Measurements from ENCODE around the gene PLCG1.
"Not testable (repeated sequence)": the region's sequence is repeated elsewhere in the genome, so short reads cannot be mapped to it uniquely, and the experiment has no call there.

Gene PLCG1

DNA sequence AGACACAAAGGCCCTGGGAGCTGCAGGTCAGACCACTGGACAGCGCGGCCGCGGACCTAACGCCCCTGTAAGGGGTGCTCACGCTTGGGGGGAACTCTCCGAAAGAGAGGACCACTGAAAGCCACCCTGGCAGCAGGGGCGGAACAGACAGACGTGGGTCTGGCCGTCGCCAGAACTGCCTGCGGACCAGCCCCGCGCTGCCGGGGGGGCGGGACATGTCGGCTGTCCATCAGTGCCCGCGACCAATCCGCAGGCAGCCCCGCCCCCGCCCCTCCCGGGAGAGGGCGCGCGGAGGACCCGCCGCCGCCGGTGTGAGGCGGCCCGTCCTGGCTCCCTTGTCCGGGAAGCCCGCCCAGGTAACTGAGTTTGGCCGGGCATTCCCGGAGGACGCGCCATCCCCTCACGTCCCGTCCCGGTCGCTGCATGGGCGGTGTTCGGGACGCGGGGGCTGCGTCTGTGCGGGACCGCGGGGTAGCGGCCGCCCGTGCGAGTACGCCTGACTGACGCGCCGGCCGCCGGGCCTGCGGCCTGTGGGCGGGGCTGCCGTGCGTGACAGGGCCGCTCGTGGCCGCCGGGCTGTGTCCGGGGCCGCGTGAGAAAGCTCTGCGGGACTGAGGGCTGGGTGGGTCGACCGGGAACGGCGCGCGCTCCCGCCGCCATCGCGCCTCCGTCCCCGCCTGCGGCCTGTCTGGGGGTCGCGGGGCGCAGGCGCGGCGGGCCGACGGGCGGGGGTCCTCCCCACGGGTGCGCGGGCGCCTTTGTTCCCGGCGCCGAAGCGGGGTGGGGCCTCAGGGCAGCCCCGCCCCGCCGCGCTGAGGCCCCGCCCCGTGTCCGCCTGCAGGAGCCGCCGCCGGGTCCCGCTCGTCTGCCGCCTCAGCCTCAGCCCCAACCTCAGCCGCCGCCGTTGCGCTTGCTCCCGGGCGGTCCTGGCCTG is at the start of gene PLCG1:
Gene PLCG1 (plus strand): TSS at position 864 of the 934 bp plus-strand sequence. CDS start 99 bp downstream, outside the sequence.
- peak; percentile 90 to 93 for DNase-seq

DNA sequence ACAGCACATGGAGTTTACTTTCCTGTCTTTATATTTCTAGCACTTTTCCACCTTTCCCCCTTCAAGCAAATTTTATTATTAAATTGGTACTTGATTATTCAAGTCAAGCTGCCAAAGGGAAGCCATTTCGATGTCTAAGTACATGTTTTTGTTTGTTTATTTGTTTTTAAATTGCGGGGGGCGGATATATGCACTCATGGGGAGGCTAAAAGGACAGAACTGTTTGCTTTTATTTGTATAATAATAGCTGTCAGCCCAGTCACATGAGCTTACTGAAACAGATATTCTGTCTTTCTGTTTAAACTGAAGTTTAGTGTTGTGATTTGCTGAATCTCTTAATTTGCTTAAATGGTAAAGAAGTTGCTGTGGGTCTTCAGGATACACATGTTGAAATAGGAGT is 49.6 kb upstream of the PLCG1 start:
- DNase-seq: no peak

DNA sequence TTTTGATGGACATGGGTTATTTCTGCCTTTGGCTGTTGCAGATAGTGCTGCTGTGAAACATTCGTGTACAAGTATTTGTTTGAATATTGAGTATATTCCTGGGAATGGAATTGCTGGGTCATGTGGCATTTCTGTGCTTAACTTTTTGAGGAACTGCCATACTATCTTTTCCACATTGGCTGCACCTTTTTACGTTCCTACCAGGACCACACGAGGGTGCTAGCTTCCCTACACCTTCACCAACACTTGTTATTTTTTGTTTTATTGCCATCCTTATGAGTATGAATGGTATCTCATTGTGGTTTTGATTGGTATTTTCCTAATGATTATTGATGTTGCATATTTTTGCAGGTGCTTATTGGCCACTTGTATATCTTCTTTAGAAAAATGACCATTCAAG is 47.8 kb upstream of the PLCG1 start:
- DNase-seq: no peak

DNA sequence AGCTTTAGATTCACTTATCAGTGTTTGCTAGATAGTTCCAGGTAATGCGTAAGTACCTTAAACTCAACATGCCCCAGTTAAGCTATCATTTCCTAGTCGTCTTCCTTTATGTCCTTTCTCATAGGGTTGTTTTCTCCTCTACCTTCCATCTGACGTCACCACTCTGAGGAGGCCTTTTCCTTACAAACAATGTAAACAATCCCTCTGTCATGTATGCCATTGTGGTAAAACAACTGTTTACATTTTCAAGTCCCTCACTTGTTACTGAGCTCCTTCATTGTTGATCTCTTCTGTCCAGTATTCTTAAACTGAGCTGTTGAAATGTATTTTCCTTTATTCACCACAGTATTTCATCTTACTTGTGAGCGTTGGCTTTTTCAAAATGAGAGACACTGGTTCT is 45.4 kb upstream of the PLCG1 start:
- no peak for DNase-seq

GRCh38 chr20:41094353-41095055 is 42.8 kb upstream of the PLCG1 start:
- DNase-seq: peak in 1 of 2 experiments; percentile 35

GRCh38 chr20:41095110-41095969 is 42.0 kb upstream of the PLCG1 start:
- peak; percentile 61 to 64 for DNase-seq

GRCh38 chr20:41098703-41099250 is 38.6 kb upstream of the PLCG1 start:
- DNase-seq: no peak

GRCh38 chr20:41100001-41100480 is 37.3 kb upstream of the PLCG1 start:
- DNase-seq: no peak

- DNase-seq: no peak
Measured at GRCh38 chr20:41101660-41102059, 35.7 kb upstream of the PLCG1 start.

DNA sequence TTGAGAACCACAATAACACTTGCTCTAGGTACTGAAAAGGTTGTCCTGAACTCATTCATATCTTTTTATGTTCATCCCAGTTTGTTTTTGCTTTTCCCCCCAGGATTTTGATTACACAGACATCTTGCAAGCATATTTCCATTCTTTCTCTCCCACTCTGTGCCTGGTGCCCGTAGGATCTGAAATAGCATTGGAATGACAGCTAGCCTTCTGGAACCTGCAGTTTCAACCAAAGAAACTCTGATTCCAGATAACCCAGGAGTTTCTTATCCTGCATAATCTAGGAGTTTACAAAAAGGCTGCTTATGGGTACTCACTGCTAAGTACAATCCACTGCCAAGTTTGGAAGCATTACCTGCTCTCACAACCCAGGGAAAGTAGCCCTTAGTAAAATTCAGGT is 28.8 kb upstream of the PLCG1 start:
- DNase-seq: no peak

- DNase-seq: no peak
Measured at GRCh38 chr20:41110012-41110411, 27.3 kb upstream of the PLCG1 start.

DNA sequence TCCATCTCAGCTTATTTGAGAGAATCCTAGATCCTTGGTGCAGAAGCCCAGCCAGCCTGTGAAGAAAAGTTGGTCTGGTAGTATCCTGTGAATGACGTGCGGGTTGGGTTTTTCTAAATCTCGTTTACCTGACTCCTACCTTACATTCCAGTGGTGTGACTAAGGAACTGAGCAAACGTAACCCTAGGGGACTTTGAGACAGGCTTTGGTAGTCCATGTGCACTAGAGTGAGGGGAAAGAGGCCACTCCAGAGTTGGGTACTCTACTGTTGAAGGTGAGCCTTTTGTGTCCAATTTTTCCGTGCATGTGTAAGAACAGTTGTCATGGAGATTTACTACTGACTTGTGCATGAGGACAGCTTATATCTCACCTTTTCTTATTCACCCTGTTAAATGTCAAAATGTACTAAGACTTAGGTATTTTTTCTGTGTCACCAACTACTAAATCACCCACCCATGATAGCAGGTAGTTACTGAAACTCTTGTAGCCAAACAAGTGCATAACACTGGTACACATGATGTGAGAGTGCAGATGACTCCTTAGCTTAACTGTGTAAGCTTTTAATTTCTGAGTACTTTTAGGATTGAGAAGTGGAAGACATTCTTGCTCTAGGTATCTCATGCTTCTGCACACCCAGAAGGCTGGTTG is 26.3 kb upstream of the PLCG1 start:
- no peak for DNase-seq

DNA sequence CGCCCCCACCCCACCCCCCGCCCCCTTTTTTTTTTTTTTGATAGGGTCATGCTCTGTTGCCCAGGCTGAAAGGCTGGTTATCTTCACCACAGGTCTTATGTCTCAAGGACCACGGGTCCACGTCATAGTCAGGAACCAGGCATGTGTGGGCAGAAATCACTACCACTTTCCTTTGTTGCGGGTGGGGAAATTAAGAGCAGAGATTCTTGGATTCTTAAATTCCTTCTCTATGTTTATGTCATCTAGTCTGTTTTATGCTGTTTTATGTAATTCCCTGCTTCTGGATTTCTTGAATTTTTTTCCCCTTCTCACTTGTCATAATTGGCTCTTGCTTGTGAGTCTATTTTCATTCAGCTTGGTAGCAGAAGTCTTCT is 25.8 kb upstream of the PLCG1 start:
- no peak for DNase-seq

DNA sequence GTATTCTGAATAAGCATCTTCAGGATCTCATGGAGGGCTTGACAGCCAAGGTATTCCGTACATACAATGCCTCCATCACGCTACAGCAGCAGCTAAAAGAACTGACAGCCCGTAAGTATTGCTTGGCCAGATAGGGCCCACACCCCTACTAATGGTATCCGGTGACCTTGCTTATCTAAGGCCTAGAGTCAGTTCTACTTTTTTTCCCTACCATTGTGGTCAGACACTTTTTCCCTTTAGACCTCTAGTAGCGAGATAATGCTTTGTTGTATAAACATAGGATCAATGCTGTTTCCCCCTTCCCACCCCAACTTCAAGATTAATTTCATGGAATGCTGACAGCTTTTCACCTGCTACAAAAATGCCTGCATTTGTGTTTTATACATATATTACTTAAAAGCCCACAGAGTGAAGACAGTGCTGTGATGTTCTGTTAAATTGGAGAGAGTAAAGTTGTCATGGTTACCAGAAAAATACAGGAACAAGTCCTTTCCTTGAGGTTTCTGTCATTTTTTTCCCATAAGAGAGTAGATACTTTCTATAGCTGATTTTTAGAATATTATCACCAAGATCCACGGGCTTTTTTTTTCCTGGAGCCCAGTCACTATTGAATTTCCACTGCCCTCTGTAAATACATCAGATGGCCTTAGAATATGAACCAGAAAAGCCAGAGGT is 20.9 kb upstream of the PLCG1 start:
- no peak for DNase-seq

DNA sequence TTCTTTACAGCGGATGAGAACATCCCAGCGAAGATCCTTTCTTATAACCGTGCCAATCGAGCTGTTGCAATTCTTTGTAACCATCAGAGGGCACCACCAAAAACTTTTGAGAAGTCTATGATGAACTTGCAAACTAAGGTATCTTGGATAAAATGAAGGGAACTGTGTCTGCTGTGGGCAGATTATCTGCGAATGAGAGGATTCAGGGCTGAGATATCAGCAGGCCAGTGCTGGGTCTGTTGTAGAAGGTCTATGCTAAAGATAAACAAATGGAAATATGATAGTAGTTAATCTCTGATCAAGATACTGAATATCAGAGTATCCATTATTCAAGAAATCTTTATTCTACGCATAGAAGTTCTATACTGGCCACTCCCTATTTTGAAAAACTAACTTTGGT is 19.2 kb upstream of the PLCG1 start:
- DNase-seq: not testable (repeated sequence)

- no peak for DNase-seq
Measured at GRCh38 chr20:41118632-41119031, 18.7 kb upstream of the PLCG1 start.

- no peak for DNase-seq
Measured at GRCh38 chr20:41119614-41120561, 17.5 kb upstream of the PLCG1 start.

DNA sequence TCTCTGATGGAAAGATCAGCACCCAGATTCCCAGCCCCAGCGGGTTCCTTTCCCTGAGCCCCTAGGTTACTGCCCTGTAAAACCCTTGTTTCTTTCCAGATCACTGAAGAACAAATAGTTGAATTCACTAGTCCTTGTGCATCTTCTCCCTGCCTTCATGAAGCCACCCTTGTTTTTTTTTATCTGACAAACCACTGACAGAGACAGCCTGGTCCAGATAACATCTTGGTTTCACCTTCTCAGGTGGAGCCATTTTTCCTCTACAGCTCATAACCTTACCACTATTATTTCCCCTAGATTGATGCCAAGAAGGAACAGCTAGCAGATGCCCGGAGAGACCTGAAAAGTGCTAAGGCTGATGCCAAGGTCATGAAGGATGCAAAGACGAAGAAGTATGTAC is 15.9 kb upstream of the PLCG1 start:
- no peak for DNase-seq

DNA sequence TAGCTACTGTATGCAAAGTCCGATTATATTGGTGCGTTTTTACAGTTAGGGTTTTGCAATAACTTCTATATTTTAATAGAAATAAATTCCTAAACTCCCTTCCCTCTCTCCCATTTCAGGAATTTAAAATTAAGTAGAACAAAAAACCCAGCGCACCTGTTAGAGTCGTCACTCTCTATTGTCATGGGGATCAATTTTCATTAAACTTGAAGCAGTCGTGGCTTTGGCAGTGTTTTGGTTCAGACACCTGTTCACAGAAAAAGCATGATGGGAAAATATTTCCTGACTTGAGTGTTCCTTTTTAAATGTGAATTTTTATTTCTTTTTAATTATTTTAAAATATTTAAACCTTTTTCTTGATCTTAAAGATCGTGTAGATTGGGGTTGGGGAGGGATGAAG is 13.7 kb upstream of the PLCG1 start:
- DNase-seq: no peak

DNA sequence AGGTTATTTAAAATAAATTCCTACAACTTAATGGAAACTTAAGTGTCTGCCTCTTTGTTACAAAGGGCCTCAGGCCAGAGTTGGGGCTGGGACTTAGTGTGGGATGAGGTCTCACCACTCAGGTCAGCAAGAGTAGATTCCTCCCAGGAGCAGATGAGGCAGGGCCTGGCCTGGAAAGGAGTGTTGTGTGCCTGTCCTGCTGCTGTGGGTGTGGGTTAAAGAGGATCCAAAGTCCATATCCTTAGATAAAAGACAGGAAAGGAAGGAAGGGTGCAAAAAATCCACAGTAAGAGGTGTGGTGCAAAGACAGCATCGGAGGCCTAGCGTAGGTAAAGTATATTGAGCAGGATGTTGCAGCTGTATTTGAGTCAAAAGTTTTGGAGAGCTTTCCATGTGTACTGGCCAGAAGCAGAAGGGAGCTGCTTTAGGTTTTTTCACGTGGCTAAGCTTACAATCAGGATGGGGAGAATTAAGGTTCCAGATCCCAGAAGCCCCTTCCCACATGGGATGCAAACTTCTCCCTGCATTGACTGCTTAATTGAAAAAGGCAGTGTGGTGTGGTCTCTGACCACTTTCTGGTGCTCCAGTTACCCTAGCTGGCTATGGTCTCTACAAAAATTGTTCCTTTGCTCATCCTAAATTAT is 12.8 kb upstream of the PLCG1 start:
- DNase-seq: no peak

All from activated T-cell treated with anti-CD3 and anti-CD28 coated beads, Interleukin-2, amount 50 U/mL, for 48 hours (primary cell).